ENCODE data around the gene PPIL6.

DNA sequence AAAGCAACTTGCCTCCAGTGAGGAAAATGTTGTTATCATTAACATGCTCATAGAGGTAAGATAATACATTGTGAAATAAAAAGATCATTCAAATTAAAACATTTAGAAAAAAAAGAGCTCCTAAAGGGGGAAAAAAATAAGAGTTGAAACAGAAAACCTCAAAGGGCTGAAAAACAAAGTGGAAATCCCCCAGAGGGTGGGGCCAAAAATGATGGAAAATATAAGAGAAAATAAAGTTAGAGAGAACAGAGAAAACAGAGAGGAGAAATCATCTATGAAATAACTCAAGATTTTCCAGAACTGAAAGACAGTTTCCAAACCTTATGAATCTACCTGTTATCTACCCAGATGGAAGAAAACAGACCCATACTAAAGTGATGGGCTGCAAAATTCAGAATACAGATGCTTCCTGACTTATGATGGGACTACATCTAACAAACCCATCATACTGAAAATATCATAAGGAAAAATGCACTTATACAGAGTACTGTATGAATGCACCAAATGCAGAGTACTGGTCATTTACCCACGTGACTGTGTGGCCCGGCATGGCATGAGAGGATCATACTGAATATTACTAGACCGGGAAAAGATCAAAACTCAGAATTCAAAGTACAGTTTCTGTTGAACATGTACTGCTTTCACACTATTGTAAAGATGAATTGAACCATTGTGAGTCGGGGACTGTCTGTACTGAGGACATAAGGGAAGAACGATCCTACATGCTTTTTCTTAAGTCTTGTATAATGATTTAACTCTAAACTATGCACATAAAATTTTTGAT is 38.6 kb upstream of the PPIL6 start:
- TF ChIP-seq, protein P1, sequence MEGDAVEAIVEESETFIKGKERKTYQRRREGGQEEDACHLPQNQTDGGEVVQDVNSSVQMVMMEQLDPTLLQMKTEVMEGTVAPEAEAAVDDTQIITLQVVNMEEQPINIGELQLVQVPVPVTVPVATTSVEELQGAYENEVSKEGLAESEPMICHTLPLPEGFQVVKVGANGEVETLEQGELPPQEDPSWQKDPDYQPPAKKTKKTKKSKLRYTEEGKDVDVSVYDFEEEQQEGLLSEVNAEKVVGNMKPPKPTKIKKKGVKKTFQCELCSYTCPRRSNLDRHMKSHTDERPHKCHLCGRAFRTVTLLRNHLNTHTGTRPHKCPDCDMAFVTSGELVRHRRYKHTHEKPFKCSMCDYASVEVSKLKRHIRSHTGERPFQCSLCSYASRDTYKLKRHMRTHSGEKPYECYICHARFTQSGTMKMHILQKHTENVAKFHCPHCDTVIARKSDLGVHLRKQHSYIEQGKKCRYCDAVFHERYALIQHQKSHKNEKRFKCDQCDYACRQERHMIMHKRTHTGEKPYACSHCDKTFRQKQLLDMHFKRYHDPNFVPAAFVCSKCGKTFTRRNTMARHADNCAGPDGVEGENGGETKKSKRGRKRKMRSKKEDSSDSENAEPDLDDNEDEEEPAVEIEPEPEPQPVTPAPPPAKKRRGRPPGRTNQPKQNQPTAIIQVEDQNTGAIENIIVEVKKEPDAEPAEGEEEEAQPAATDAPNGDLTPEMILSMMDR (IDR thresholded peaks at IDR 0.05) = no peak
- TF ChIP-seq POLR2A (IDR thresholded peaks at IDR 0.05) = no peak
